Medulla oblongata (tissue), 1 donor: ENCODE results near the gene LCMT2.

Experiments
- DNase-seq: peaks from one replicate; pipeline ENCODE4 v3.0.0-alpha.2; 2015; ENCODE audit errors: extremely low spot score

Gene LCMT2

GRCh38 chr15:43276563-43277200 is 53.7 kb downstream of the LCMT2 start:
- no peak for DNase-seq

- DNase-seq = no peak
Observed at GRCh38 chr15:43275740-43276562, 54.4 kb downstream of the LCMT2 start.

DNA sequence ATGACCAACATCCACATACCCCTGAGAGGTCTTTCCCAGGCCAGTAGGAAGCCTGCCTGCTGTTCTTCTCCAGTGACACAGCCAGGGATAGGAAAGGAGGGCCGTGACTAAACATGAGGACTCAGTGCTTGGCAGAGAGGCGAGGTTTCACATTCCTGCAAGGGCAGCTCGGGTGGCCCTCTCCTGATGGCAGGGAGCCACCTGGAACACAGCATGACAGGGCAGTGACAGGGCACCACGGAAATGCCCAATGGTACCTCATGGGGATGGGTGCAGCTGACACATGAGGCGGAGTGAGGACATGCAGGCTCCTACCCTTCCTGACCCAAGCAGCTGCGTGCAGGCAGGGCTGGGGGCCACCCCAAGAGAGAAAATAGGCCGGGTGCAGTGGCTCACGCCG is 56.2 kb downstream of the LCMT2 start:
- DNase-seq = no peak
